Right forelimb (tissue), 1 donor: ENCODE measurements around the gene MCM9.
A peak's percentile ranks its signal among the peaks of the same experiment; 100 is the strongest.
"Not testable (repeated sequence)": the region's sequence is repeated elsewhere in the genome, so short reads cannot be mapped to it uniquely, and the experiment has no call there.

Experiments used
- DNase-seq: peaks from one replicate; pipeline ENCODE4 v3.0.0-alpha.2; 2018

MCM9 gene

GRCh38 chr6:118788702-118789101 is 146.3 kb downstream of the MCM9 start:
- DNase-seq: no peak

- DNase-seq: peak; percentile 72
Measured at GRCh38 chr6:118787724-118788423, 147.1 kb downstream of the MCM9 start.

- no peak for DNase-seq
Measured at GRCh38 chr6:118786596-118787453, 148.1 kb downstream of the MCM9 start.

- DNase-seq: no peak
Measured at GRCh38 chr6:118785601-118786000, 149.4 kb downstream of the MCM9 start.

GRCh38 chr6:118784641-118785164 is 150.3 kb downstream of the MCM9 start:
- no peak for DNase-seq

- DNase-seq: no peak
Measured at GRCh38 chr6:118783931-118784550, 150.9 kb downstream of the MCM9 start.

- DNase-seq: no peak
Measured at GRCh38 chr6:118782651-118783050, 152.3 kb downstream of the MCM9 start.

GRCh38 chr6:118781897-118782296 is 153.1 kb downstream of the MCM9 start:
- DNase-seq: no peak

GRCh38 chr6:118780668-118781067 is 154.3 kb downstream of the MCM9 start:
- no peak for DNase-seq

GRCh38 chr6:118776607-118777549 is 158.1 kb downstream of the MCM9 start:
- DNase-seq: peak; percentile 70

GRCh38 chr6:118775381-118775780 is 159.6 kb downstream of the MCM9 start:
- no peak for DNase-seq

- no peak for DNase-seq
Measured at GRCh38 chr6:118774581-118774980, 160.4 kb downstream of the MCM9 start.

- DNase-seq: no peak
Measured at GRCh38 chr6:118772886-118773285, 162.1 kb downstream of the MCM9 start.

- DNase-seq: no peak
Measured at GRCh38 chr6:118771253-118771652, 163.7 kb downstream of the MCM9 start.

GRCh38 chr6:118770835-118771234 is 164.1 kb downstream of the MCM9 start:
- no peak for DNase-seq

- DNase-seq: no peak
Measured at GRCh38 chr6:118770112-118770788, 164.7 kb downstream of the MCM9 start.

GRCh38 chr6:118768904-118769325 is 166.0 kb downstream of the MCM9 start:
- DNase-seq: no peak

GRCh38 chr6:118768441-118768840 is 166.5 kb downstream of the MCM9 start:
- no peak for DNase-seq

- DNase-seq: not testable (repeated sequence)
Measured at GRCh38 chr6:118765316-118765715, 169.6 kb downstream of the MCM9 start.

GRCh38 chr6:118764766-118765165 is 170.2 kb downstream of the MCM9 start:
- no peak for DNase-seq
